GM12878 (cell line): ENCODE results near the gene AKR1B1. TPM values are rescaled to one million over a fixed set of nuclear protein-coding genes. Genes with fewer than 3 reads are reported as not detected.

ENCODE experiments used
- ATAC-seq: fragments of 200-7000 bp; cut with Tn5 transposase; 3 replicates; pipeline ENCODE4 v1.9.1; 2020; ENCODE audit warnings: mild to moderate bottlenecking, moderate library complexity
- BruUV-seq: library from RNA; stranded (reverse); fragments of 400-500 nt; replicated peaks from 2 replicates; lab custom pipeline; 2021; lab: Mats Ljungman, UMichigan
- CTCF ChIA-PET: fragments of 300-600 bp; sonication (Branson Sonifier 250); formaldehyde crosslinking; extraction: SDS; loops from one replicate; lab custom pipeline; 2021; ENCODE audit warnings: inconsistent platforms; lab: Yijun Ruan, JAX
- POLR2A ChIA-PET: fragments of 350-600 bp; formaldehyde crosslinking; extraction: SDS; loops from one replicate; lab custom pipeline; 2021; ENCODE audit warnings: inconsistent platforms; lab: Charles Lee
- RAD21 ChIA-PET: fragments of 300-600 bp; sonication (Branson Sonifier 250); formaldehyde crosslinking; loops from one replicate; lab custom pipeline; 2023; ENCODE audit warnings: antibody characterized with exemption; ENCODE audit not compliant: unreplicated experiment; lab: Charles Lee
- SMC1A ChIA-PET: fragments of 300-600 bp; sonication (Branson Sonifier 250); formaldehyde crosslinking; loops from one replicate; lab custom pipeline; 2023; ENCODE audit not compliant: unreplicated experiment, uncharacterized antibody; lab: Charles Lee
- DNase-seq: peaks from one replicate; pipeline ENCODE4 v3.0.0-alpha.2; 2011; ENCODE audit warnings: low read depth, low spot score
- FAIRE-seq: peaks from 3 replicates; lab custom pipeline; 2011; peaks lifted over from hg19 to GRCh38; lab: Jason Lieb, UNC
- H2AFZ ChIP-seq: 2 replicates; pipeline ENCODE4 v1.6.0; 2011; ENCODE audit warnings: low read depth, low read length, control low read depth; ENCODE audit not compliant: control insufficient read depth
- H3K27ac ChIP-seq: 2 replicates; pipeline ENCODE4 v1.5.1; 2011; ENCODE audit warnings: control low read depth; ENCODE audit not compliant: control insufficient read depth, insufficient read depth
- H3K27me3 ChIP-seq, 2 experiments: replicated peaks in 1 of 2; 2 replicates each; pipeline versions ENCODE4 v1.6.0 to v1.6.1; 2011; ENCODE audit warnings: low read length in 1 of 2; ENCODE audit not compliant: control insufficient read depth in 2 of 2, insufficient read depth in 2 of 2
- H3K36me3 ChIP-seq, 2 experiments: 2 replicates each; pipeline ENCODE4 v1.5.1; 2011; ENCODE audit warnings: low read length in 1 of 2; ENCODE audit not compliant: control insufficient read depth in 2 of 2, insufficient read depth in 2 of 2
- H3K4me1 ChIP-seq: 2 replicates; pipeline ENCODE4 v1.6.1; 2011; ENCODE audit warnings: mild to moderate bottlenecking, low read length, moderate library complexity, mixed read lengths; ENCODE audit not compliant: control insufficient read depth, insufficient read depth
- H3K4me2 ChIP-seq: 2 replicates; pipeline ENCODE4 v1.6.0; 2011; ENCODE audit warnings: control low read depth; ENCODE audit not compliant: control insufficient read depth, insufficient read depth
- H3K4me3 ChIP-seq: fragments of 200-600 bp; sonication (generic); 2 replicates; pipeline ENCODE4 v1.5.1; 2016
- H3K79me2 ChIP-seq: 2 replicates; pipeline ENCODE4 v1.6.0; 2011; ENCODE audit warnings: low read length; ENCODE audit not compliant: control insufficient read depth, insufficient read depth
- H3K9ac ChIP-seq: 2 replicates; pipeline ENCODE4 v1.8.0; 2011; ENCODE audit warnings: low read length, control low read depth, mixed read lengths; ENCODE audit not compliant: control insufficient read depth, insufficient read depth
- H3K9me3 ChIP-seq: replicated peaks from 3 replicates; pipeline ENCODE4 v1.5.1; 2011; ENCODE audit warnings: mild to moderate bottlenecking, low read length; ENCODE audit not compliant: control insufficient read depth, insufficient read depth
- H4K20me1 ChIP-seq: 2 replicates; pipeline ENCODE4 v1.6.0; 2011; ENCODE audit not compliant: control insufficient read depth, insufficient read depth
- ASH2L ChIP-seq: fragments of 300-600, 200-600 bp; sonication (generic); IDR thresholded peaks from 2 replicates; pipeline ENCODE4 v1.6.1; 2017; ENCODE audit warnings: low read depth, mild to moderate bottlenecking, borderline replicate concordance
- CUX1 ChIP-seq: IDR thresholded peaks from 2 replicates; pipeline ENCODE4 v1.6.1; 2012; ENCODE audit warnings: improper control_type of control experiment, low read depth, low read length; ENCODE audit not compliant: insufficient replicate concordance
- NFYA ChIP-seq: IDR thresholded peaks from 2 replicates; pipeline ENCODE4 v1.6.1; 2011; ENCODE audit warnings: low read depth, mild to moderate bottlenecking, low read length, improper control_type of control experiment, borderline replicate concordance
- SRF ChIP-seq, 2 experiments: IDR thresholded peaks; 2 replicates each; pipeline ENCODE4 v1.6.1; 2011; ENCODE audit warnings: low read depth in 2 of 2, low read length in 2 of 2, mild to moderate bottlenecking in 1 of 2, moderate library complexity in 1 of 2
- STAT3 ChIP-seq: IDR thresholded peaks from 2 replicates; pipeline ENCODE4 v1.6.1; 2011; ENCODE audit warnings: low read depth, low read length, improper control_type of control experiment
- SUZ12 ChIP-seq: fragments of 200-600 bp; sonication (generic); IDR thresholded peaks from one replicate; pipeline ENCODE4 v1.6.1; 2018; ENCODE audit warnings: antibody characterized with exemption, mild to moderate bottlenecking; ENCODE audit not compliant: unreplicated experiment
- YY1 ChIP-seq: IDR thresholded peaks from 2 replicates; pipeline ENCODE4 v1.6.1; 2011; ENCODE audit warnings: low read depth, mild to moderate bottlenecking, low read length
- ZBTB4 ChIP-seq: fragments of 450-650 bp; formaldehyde crosslinking; IDR thresholded peaks from 2 replicates; pipeline ENCODE4 v1.4.0; 2022; ENCODE audit warnings: mild to moderate bottlenecking, moderate library complexity
- ZNF274 ChIP-seq: IDR thresholded peaks from one replicate; pipeline ENCODE4 v1.8.0; 2011; ENCODE audit not compliant: insufficient read length, insufficient read depth
- WGBS: methylation state at CpG from one replicate; pipeline ENCODE4 v1.1.6; 2016; ENCODE audit warnings: low lambda C conversion rate; ENCODE audit not compliant: insufficient replicate concordance, insufficient coverage; ENCODE audit errors: missing lambda C conversion rate; 5-methylcytosine and 5-hydroxymethylcytosine counted together
- in situ Hi-C: fragments of 300-500 bp; cut with MboI; formaldehyde crosslinking; loops from 9 replicates; pipeline ENCODE4 v1.14.3; 2018; ENCODE audit warnings: mixed read lengths
- intact Hi-C: fragments of 100-400 bp; cut with micrococcal nuclease; formaldehyde crosslinking; loops from one replicate; pipeline ENCODE4 v1.14.2; 2022; ENCODE audit not compliant: unreplicated experiment
- polyA plus RNA-seq, 11 experiments: library from polyadenylated mRNA; depleted of rRNA in 4 of 11; unstranded in 6 of 11; stranded (reverse) in 5 of 11; fragments of >200 nt; fragmentation: Nextera tagmentation in 4 of 11; fragmentation: Illumina TruSeq in 1 of 11; extraction: Ambion mirVana in 4 of 11; extraction: Trizol in 1 of 11; gene quantifications; 1 replicate in 1 of 11; 2 replicates in 10 of 11; pipeline versions ENCODE4 v1.2.1 to v1.2.3, GENCODE V29; 2011 to 2016; ENCODE audit warnings: inconsistent platforms in 2 of 11, missing spikeins in 2 of 11, low read depth in 1 of 11
- total RNA-seq, 4 experiments: library from RNA; depleted of rRNA in 3 of 4; stranded (reverse); fragments of >200 nt in 3 of 4; fragmentation: Illumina TruSeq in 1 of 4; extraction: Trizol in 1 of 4; gene quantifications; 2 replicates each; pipeline versions ENCODE4 v1.2.1 to v1.2.3, GENCODE V29; 2013 to 2021

AKR1B1 gene
- total and polyA plus RNA-seq, 10 of the 15 experiments (the other 5 are each of a cell fraction or from before 2014, with no cell fraction given), result 40.4 to 252 (median 156) TPM

- BruUV-seq, result no TSS peak
- RAD21 ChIA-PET, result no interaction called here
- Histone ChIP-seq H3K4me3 (no peak overlapping the region), H3K79me2 (no peaks in the 10 kb centered on the region), H3K36me3 (peaks cover 12 to 22% of the 10 kb centered on the region in 2 experiments; a peak in 3 of 4 replicates), H3K9me3 (no peaks in the 10 kb centered on the region), H3K27ac (no peak overlapping the region), H3K4me2 (no peak overlapping the region)
- in situ Hi-C loops (no loop called here), intact Hi-C loops (no loop called here)
- ATAC-seq, result no peak
- SMC1A ChIA-PET, result interaction anchor here (0.6 kb wide), 1 partner anchor 1011 kb away, joined by 3 read pairs; no protein-coding TSS in a partner anchor
- 90% methylated on average over 11 of the region's 11 CpGs for WGBS
- CTCF ChIA-PET, result interaction anchor here (1.4 kb wide), 1 partner anchor 9 kb away, joined by 3 read pairs; no protein-coding TSS in a partner anchor
- no peak for TF ChIP-seq ZBTB4 (CRISPR knock-in tag)
- no peak for TF ChIP-seq SRF (IDR thresholded peaks at IDR 0.05; ENCODE audit: low read depth in 2 of 2, low read length in 2 of 2)
- no peak for TF ChIP-seq ASH2L
- TF ChIP-seq NFYA, result no peak
- TF ChIP-seq YY1, result no peak
- no peak for TF ChIP-seq STAT3
- no peak for TF ChIP-seq CUX1
- no peak for TF ChIP-seq ZNF274
- TF ChIP-seq SUZ12, result no peak
- TF ChIP-seq, all 136 proteins: peak for 0
- Histone ChIP-seq H3K9ac (no peak overlapping the region), H3K4me1 (peaks cover 6% of the 10 kb centered on the region; the same call in 1 of the 2 replicates), H2AFZ (no peak overlapping the region), H4K20me1 (no peaks in the 10 kb centered on the region), H3K27me3 (no peaks in the 10 kb centered on the region)
- POLR2A ChIA-PET, result no interaction called here
- no peak for DNase-seq
- FAIRE-seq, result no peak
These were observed 10.3 kb downstream of the AKR1B1 start for GRCh38 chr7:134448356-134449229.
